ENCODE results near the gene PRKCH. TPM values are rescaled to one million over a fixed set of nuclear protein-coding genes. Genes with fewer than 3 reads are reported as not detected.

PRKCH gene
- total RNA-seq, 1 experiment from 2014 or later: 5.2 TPM

- Histone ChIP-seq H3K79me1 (ENCODE audit: insufficient read depth, low read depth, low read length, poor library complexity, severe bottlenecking) (no peaks in the 10 kb centered on the region), H3K14ac (ENCODE audit: insufficient read depth, low read length) (no peak overlapping the region), H2BK20ac (ENCODE audit: low read depth, low read length, poor library complexity, severe bottlenecking) (no peak overlapping the region), H4K8ac (replicated peaks; ENCODE audit: insufficient read length, low read depth, low read length) (no peak overlapping the region), H4K91ac (ENCODE audit: insufficient read length, low read depth, low read length) (no peak overlapping the region), H3K4me2 (ENCODE audit: insufficient read depth, insufficient read length, low read length) (no peak overlapping the region), H3K4ac (ENCODE audit: low read depth, low read length) (no peak overlapping the region), H2AK5ac (ENCODE audit: insufficient read length, low read length) (no peak overlapping the region), H3K23ac (ENCODE audit: insufficient read length, low read depth, low read length) (no peak overlapping the region), H3K56ac (ENCODE audit: insufficient read length, low read depth, low read length) (no peak overlapping the region), H3K9ac (ENCODE audit: extremely low read depth, insufficient read length, low read length) (no peak overlapping the region), H3K18ac (ENCODE audit: insufficient read length, low read depth, low read length) (no peak overlapping the region), H3K23me2 (ENCODE audit: insufficient read length, low read depth, low read length, poor library complexity, severe bottlenecking) (no peaks in the 10 kb centered on the region), H2AFZ (ENCODE audit: low read length) (no peak overlapping the region), H3K79me2 (ENCODE audit: insufficient read depth, low read length) (no peaks in the 10 kb centered on the region), H3K4me1 (ENCODE audit: insufficient read depth, low read length) (peaks cover 3% of the 10 kb centered on the region; the same call in 1 of the 2 replicates), H3K27me3 (ENCODE audit: insufficient read depth, low read length) (no peaks in the 10 kb centered on the region), H2BK12ac (ENCODE audit: insufficient read length, low read depth, low read length) (no peak overlapping the region), H2BK120ac (ENCODE audit: low read depth, low read length, poor library complexity, severe bottlenecking) (no peak overlapping the region), H3K27ac (ENCODE audit: insufficient read length, low read depth, low read length) (no peak overlapping the region), H3K9me3 (ENCODE audit: control insufficient read depth, low read depth, low read length) (no peaks in the 10 kb centered on the region), H2BK5ac (ENCODE audit: insufficient read length, low read length) (no peak overlapping the region), H2BK15ac (ENCODE audit: low read depth, low read length) (no peak overlapping the region), H4K20me1 (ENCODE audit: control insufficient read depth, insufficient read depth, insufficient read length) (no peaks in the 10 kb centered on the region), H4K5ac (ENCODE audit: insufficient read length, low read depth, low read length) (no peak overlapping the region), H3T11ph (ENCODE audit: low read length) (no peak overlapping the region)
- Mint-ChIP-seq H3K36me3 (ENCODE audit: insufficient read depth in 1 of 3, low read depth in 3 of 3) (no peaks in the 10 kb centered on the region), H3K4me1 (peaks cover 16 to 20% of the 10 kb centered on the region in 2 experiments), H3K27me3 (ENCODE audit: low read depth) (no peaks in the 10 kb centered on the region; the same call in none of the 2 replicates), H3K4me3 (no peak overlapping the region), H3K9me3 (no peaks in the 10 kb centered on the region), H3K27ac (no peak overlapping the region)
- WGBS (ENCODE audit: extremely low coverage, insufficient read length, low lambda C conversion rate): no CpG with 5 or more reads among the region's 1 CpG
- no peak for TF ChIP-seq CTCF (conservative IDR thresholded peaks at IDR 0.05)
- DNase-seq: no peak
These were observed 83.3 kb downstream of the PRKCH start for GRCh38 chr14:61404637-61405036.
